MM.1S (cell line): Measurements from ENCODE around the gene VAX1.

Experiments used
- DNase-seq: peaks from one replicate; pipeline ENCODE4 v3.0.0-alpha.2; 2015
- H2AFZ ChIP-seq: fragments of 300-600 bp; sonication (generic); 2 replicates; pipeline ENCODE4 v1.6.0; 2016; ENCODE audit warnings: antibody characterized with exemption, low read length
- H3F3A ChIP-seq: fragments of 300-600 bp; sonication (generic); 2 replicates; pipeline ENCODE4 v1.6.1; 2016; ENCODE audit warnings: mild to moderate bottlenecking, antibody characterized with exemption, low read length, moderate library complexity, mixed read lengths; ENCODE audit not compliant: insufficient read depth
- H3K27ac ChIP-seq: fragments of 300-600 bp; sonication (generic); 2 replicates; pipeline ENCODE4 v1.5.1; 2016; ENCODE audit warnings: mild to moderate bottlenecking, low read length
- H3K27me3 ChIP-seq: fragments of 300-600 bp; sonication (generic); replicated peaks from 2 replicates; pipeline ENCODE4 v1.6.0; 2016; ENCODE audit warnings: low read length; ENCODE audit not compliant: insufficient read depth
- H3K36me3 ChIP-seq: fragments of 300-600 bp; sonication (generic); replicated peaks from 2 replicates; pipeline ENCODE4 v1.6.1; 2016; ENCODE audit warnings: mild to moderate bottlenecking, low read length, mixed read lengths; ENCODE audit not compliant: insufficient read depth
- H3K4me1 ChIP-seq: fragments of 300-600 bp; sonication (generic); 2 replicates; pipeline ENCODE4 v1.6.1; 2016; ENCODE audit warnings: low read length, mixed read lengths
- H3K4me2 ChIP-seq: fragments of 300-600 bp; sonication (generic); 2 replicates; pipeline ENCODE4 v1.6.0; 2016; ENCODE audit warnings: low read depth, low read length
- H3K4me3 ChIP-seq: fragments of 300-600 bp; sonication (generic); 2 replicates; pipeline ENCODE4 v1.5.1; 2016; ENCODE audit warnings: low read length, mixed read lengths
- H3K79me2 ChIP-seq: fragments of 300-600 bp; sonication (generic); 2 replicates; pipeline ENCODE4 v1.6.1; 2016; ENCODE audit warnings: mixed run types, low read length, mixed read lengths
- H3K9ac ChIP-seq: fragments of 300-600 bp; sonication (generic); 2 replicates; pipeline ENCODE4 v1.6.1; 2016; ENCODE audit warnings: low read length, mixed read lengths
- H3K9me2 ChIP-seq: fragments of 300-600 bp; sonication (generic); replicated peaks from 2 replicates; pipeline ENCODE4 v1.6.1; 2016; ENCODE audit warnings: mild to moderate bottlenecking, low read length, mixed read lengths; ENCODE audit not compliant: insufficient read depth
- H3K9me3 ChIP-seq: fragments of 300-600 bp; sonication (generic); replicated peaks from 2 replicates; pipeline ENCODE4 v1.6.1; 2016; ENCODE audit warnings: mild to moderate bottlenecking, low read length, mixed read lengths; ENCODE audit not compliant: insufficient read depth
- H4K20me1 ChIP-seq: fragments of 300-600 bp; sonication (generic); 2 replicates; pipeline ENCODE4 v1.6.1; 2016; ENCODE audit warnings: mild to moderate bottlenecking, low read length, moderate library complexity, mixed read lengths; ENCODE audit not compliant: insufficient read depth
- EZH2 ChIP-seq: fragments of 300-600 bp; sonication (generic); optimal IDR thresholded peaks from 2 replicates; pipeline ENCODE3; 2017; ENCODE audit warnings: low read depth, mild to moderate bottlenecking, antibody characterized with exemption, low read length, mixed read lengths
- EZH2phosphoT487 ChIP-seq: fragments of 300-600 bp; sonication (generic); IDR thresholded peaks from 2 replicates; pipeline ENCODE4 v1.6.1; 2018; ENCODE audit warnings: antibody characterized with exemption, low read length
- TF ChIP-seq, protein P1 (sequence below): fragments of 300-600 bp; sonication (generic); IDR thresholded peaks from 2 replicates; pipeline ENCODE4 v1.5.1; 2016; ENCODE audit warnings: antibody characterized with exemption, low read length, mixed read lengths

VAX1 gene

GRCh38 chr10:117160567-117160966 is 22.5 kb upstream of the VAX1 start:
- no peaks in the 10 kb centered on the region for H3K9me3 ChIP-seq
- peaks cover 44% of the 10 kb centered on the region for H3K27me3 ChIP-seq
- no peak for DNase-seq
- H3K4me1 ChIP-seq: no peaks in the 10 kb centered on the region
- no peak overlapping the region for H3K4me3 ChIP-seq
- TF ChIP-seq EZH2phosphoT487 (no peak), EZH2 (no peak)
- TF ChIP-seq, protein P1, sequence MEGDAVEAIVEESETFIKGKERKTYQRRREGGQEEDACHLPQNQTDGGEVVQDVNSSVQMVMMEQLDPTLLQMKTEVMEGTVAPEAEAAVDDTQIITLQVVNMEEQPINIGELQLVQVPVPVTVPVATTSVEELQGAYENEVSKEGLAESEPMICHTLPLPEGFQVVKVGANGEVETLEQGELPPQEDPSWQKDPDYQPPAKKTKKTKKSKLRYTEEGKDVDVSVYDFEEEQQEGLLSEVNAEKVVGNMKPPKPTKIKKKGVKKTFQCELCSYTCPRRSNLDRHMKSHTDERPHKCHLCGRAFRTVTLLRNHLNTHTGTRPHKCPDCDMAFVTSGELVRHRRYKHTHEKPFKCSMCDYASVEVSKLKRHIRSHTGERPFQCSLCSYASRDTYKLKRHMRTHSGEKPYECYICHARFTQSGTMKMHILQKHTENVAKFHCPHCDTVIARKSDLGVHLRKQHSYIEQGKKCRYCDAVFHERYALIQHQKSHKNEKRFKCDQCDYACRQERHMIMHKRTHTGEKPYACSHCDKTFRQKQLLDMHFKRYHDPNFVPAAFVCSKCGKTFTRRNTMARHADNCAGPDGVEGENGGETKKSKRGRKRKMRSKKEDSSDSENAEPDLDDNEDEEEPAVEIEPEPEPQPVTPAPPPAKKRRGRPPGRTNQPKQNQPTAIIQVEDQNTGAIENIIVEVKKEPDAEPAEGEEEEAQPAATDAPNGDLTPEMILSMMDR: no peak
- H3K9me2 ChIP-seq: no peaks in the 10 kb centered on the region
- H3K27ac ChIP-seq: no peak overlapping the region
- no peak overlapping the region for H3K4me2 ChIP-seq
- H4K20me1 ChIP-seq: no peaks in the 10 kb centered on the region
- no peaks in the 10 kb centered on the region for H3K36me3 ChIP-seq
- no peak overlapping the region for H3K9ac ChIP-seq
- H3F3A ChIP-seq: no peaks in the 10 kb centered on the region
- H2AFZ ChIP-seq: no peak overlapping the region
- no peaks in the 10 kb centered on the region for H3K79me2 ChIP-seq

DNA sequence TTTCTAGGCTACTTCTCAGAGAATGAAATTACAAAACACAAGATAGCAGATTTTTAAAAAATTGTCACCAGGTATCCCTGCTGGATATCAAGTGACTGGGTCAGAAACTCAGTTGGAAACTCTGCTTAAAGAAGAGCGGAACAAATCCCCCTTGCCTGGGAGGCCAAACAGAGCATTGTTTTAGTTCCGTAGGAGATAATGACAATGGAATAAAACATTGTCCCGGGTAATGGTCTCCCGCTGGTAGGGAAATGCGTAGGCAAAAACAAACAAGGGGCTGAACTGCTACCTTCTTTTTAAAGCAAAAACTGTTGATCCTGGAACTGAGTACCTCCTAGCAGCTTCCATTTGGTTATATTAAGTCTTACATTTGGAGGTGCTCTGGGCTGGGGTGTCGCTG is 21.3 kb upstream of the VAX1 start:
- Histone ChIP-seq H3K9me2 (no peaks in the 10 kb centered on the region), H2AFZ (no peak overlapping the region), H3F3A (no peaks in the 10 kb centered on the region), H3K9me3 (no peaks in the 10 kb centered on the region), H3K79me2 (no peaks in the 10 kb centered on the region), H3K4me3 (no peak overlapping the region), H3K9ac (no peak overlapping the region), H3K27me3 (peaks cover 33% of the 10 kb centered on the region), H3K4me2 (no peak overlapping the region), H3K4me1 (no peaks in the 10 kb centered on the region), H4K20me1 (no peaks in the 10 kb centered on the region), H3K36me3 (no peaks in the 10 kb centered on the region), H3K27ac (no peak overlapping the region)
- TF ChIP-seq EZH2: no peak
- no peak for TF ChIP-seq EZH2phosphoT487
- TF ChIP-seq, protein P1: no peak
- DNase-seq: no peak

GRCh38 chr10:117158297-117158696 is 20.2 kb upstream of the VAX1 start:
- TF ChIP-seq, protein P1: no peak
- TF ChIP-seq EZH2 (no peak), EZH2phosphoT487 (no peak)
- Histone ChIP-seq H3K9me3 (no peaks in the 10 kb centered on the region), H3F3A (no peaks in the 10 kb centered on the region), H3K4me2 (no peak overlapping the region), H3K27ac (no peak overlapping the region), H3K4me1 (no peaks in the 10 kb centered on the region), H3K4me3 (no peak overlapping the region), H3K27me3 (peaks cover 22% of the 10 kb centered on the region; the same call in 1 of the 2 replicates), H4K20me1 (no peaks in the 10 kb centered on the region), H3K79me2 (no peaks in the 10 kb centered on the region), H2AFZ (no peak overlapping the region), H3K9me2 (no peaks in the 10 kb centered on the region), H3K36me3 (no peaks in the 10 kb centered on the region), H3K9ac (no peak overlapping the region)
- DNase-seq: no peak
